Common myeloid progenitor, CD34-positive (primary cell): ENCODE results near the gene MGAT4C.
A peak's percentile ranks its signal among the peaks of the same experiment; 100 is the strongest.

ENCODE experiments used
- CTCF ChIA-PET: fragments of 350-600 bp; sonication (Branson Sonifier 250); formaldehyde crosslinking; loops from one replicate; lab custom pipeline; 2021; ENCODE audit warnings: antibody characterized with exemption; lab: Charles Lee
- POLR2A ChIA-PET: fragments of 350-600 bp; sonication (Branson Sonifier 250); formaldehyde crosslinking; loops from one replicate; lab custom pipeline; 2021; ENCODE audit warnings: antibody characterized with exemption; lab: Charles Lee
- DNase-seq, 3 donors: peaks; one replicate each; pipeline versions ENCODE4 v3.0.0 to v3.0.0-alpha.2; 2013
- H3K27ac ChIP-seq, 2 experiments: 1 replicate in 1 of 2; 2 replicates in 1 of 2; pipeline ENCODE4 v1.7.0; 2013; ENCODE audit warnings: inconsistent platforms in 2 of 2, low read length in 2 of 2, mild to moderate bottlenecking in 2 of 2, low read depth in 1 of 2, moderate library complexity in 1 of 2; ENCODE audit not compliant: severe bottlenecking in 2 of 2, insufficient read depth in 1 of 2, poor library complexity in 1 of 2
- H3K27me3 ChIP-seq, 5 experiments: replicated peaks in 2 of 5; 1 replicate in 3 of 5; 2 replicates in 2 of 5; pipeline versions ENCODE4 v1.6.1 to v1.7.0; 2013; ENCODE audit warnings: low read length in 4 of 5, mild to moderate bottlenecking in 2 of 5, moderate library complexity in 2 of 5, inconsistent platforms in 1 of 5; ENCODE audit not compliant: insufficient read depth in 5 of 5, control insufficient read depth in 4 of 5
- H3K36me3 ChIP-seq, 4 experiments: 1 replicate in 2 of 4; 2 replicates in 2 of 4; pipeline versions ENCODE4 v1.6.1 to v1.7.0; 2013; ENCODE audit warnings: low read length in 3 of 4, control low read depth in 1 of 4, mild to moderate bottlenecking in 1 of 4; ENCODE audit not compliant: control insufficient read depth in 4 of 4, insufficient read depth in 4 of 4
- H3K4me1 ChIP-seq, 4 experiments: 1 replicate in 3 of 4; 2 replicates in 1 of 4; pipeline versions ENCODE4 v1.6.1 to v1.7.1; 2013; ENCODE audit warnings: low read length in 3 of 4, mild to moderate bottlenecking in 3 of 4, control low read depth in 1 of 4, inconsistent platforms in 1 of 4, moderate library complexity in 1 of 4; ENCODE audit not compliant: control insufficient read depth in 4 of 4, insufficient read depth in 4 of 4; ENCODE audit errors: control extremely low read depth in 1 of 4
- H3K4me3 ChIP-seq, 7 experiments: 1 replicate in 4 of 7; 2 replicates in 3 of 7; pipeline versions ENCODE4 v1.5.1 to v1.7.0; 2013; ENCODE audit warnings: mild to moderate bottlenecking in 7 of 7, low read length in 6 of 7, moderate library complexity in 6 of 7, inconsistent platforms in 2 of 7, low read depth in 2 of 7, control low read depth in 1 of 7; ENCODE audit not compliant: insufficient read depth in 4 of 7, control insufficient read depth in 1 of 7; ENCODE audit errors: extremely low read depth in 1 of 7
- H3K9me3 ChIP-seq, 5 experiments: 1 replicate in 4 of 5; 2 replicates in 1 of 5; pipeline versions ENCODE4 v1.6.1 to v1.7.1; 2013; ENCODE audit warnings: low read length in 4 of 5, mild to moderate bottlenecking in 2 of 5, inconsistent platforms in 1 of 5, low read depth in 1 of 5, moderate library complexity in 1 of 5; ENCODE audit not compliant: control insufficient read depth in 4 of 5, insufficient read depth in 2 of 5; ENCODE audit errors: control extremely low read depth in 1 of 5
- WGBS: methylation state at CpG from one replicate; pipeline ENCODE4 v1.1.5; 2013; ENCODE audit not compliant: insufficient coverage; 5-methylcytosine and 5-hydroxymethylcytosine counted together

MGAT4C gene

GRCh38 chr12:85949253-85949652, 306.9 kb downstream of the MGAT4C start:
- no peak overlapping the region for H3K27ac ChIP-seq
- no peak for DNase-seq
- ChIA-PET CTCF (interaction anchor here (0.9 to 1.9 kb wide), 5 partner anchors 8 to 484 kb away, joined by 3 to 6 read pairs (median 5); no protein-coding TSS in a partner anchor), POLR2A (no interaction called here)
- no peaks in the 10 kb centered on the region for H3K36me3 ChIP-seq
- no peaks in the 10 kb centered on the region for H3K27me3 ChIP-seq
- no peaks in the 10 kb centered on the region for H3K9me3 ChIP-seq
- WGBS: 67% methylated on average over 1 of the region's 1 CpG
- no peaks in the 10 kb centered on the region for H3K4me1 ChIP-seq
- H3K4me3 ChIP-seq: no peak overlapping the region

DNA sequence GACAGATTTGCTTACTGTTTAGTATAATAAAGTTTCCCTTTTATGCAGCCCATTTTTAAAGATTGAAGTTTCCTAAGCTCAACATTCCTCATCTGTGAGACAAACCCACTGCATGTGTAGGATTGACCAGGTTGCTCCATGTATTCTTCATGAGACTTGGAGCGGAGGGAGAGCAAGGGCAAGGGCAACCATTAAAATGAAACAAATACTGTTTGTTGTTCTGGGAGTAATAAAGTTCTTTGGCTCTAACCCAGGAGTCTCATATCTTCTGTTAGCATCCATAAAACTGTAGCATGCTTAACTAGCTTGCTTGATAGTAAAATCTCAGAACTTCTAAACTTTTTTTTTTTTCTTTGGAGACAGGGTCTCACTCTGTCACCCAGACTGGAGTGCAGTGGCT, 307.9 kb downstream of the MGAT4C start:
- H3K4me3 ChIP-seq: no peak overlapping the region
- no peaks in the 10 kb centered on the region for H3K9me3 ChIP-seq
- H3K27me3 ChIP-seq: no peaks in the 10 kb centered on the region
- no peak overlapping the region for H3K27ac ChIP-seq
- H3K4me1 ChIP-seq: no peaks in the 10 kb centered on the region
- DNase-seq: no peak
- 100% methylated on average over 1 of the region's 1 CpG for WGBS
- POLR2A ChIA-PET: no interaction called here
- CTCF ChIA-PET: interaction anchor here (1.0 to 1.5 kb wide), 3 partner anchors 21 to 480 kb away, joined by 3 to 5 read pairs (median 3); no protein-coding TSS in a partner anchor
- H3K36me3 ChIP-seq: no peaks in the 10 kb centered on the region

- H3K4me1 ChIP-seq: no peaks in the 10 kb centered on the region
- no peak for DNase-seq
- CTCF ChIA-PET: interaction anchor here (0.8 to 1.2 kb wide), 3 partner anchors 23 to 522 kb away, joined by 3 read pairs; no protein-coding TSS in a partner anchor
- no peaks in the 10 kb centered on the region for H3K27me3 ChIP-seq
- no peaks in the 10 kb centered on the region for H3K36me3 ChIP-seq
- H3K4me3 ChIP-seq: no peak overlapping the region
- 93% methylated on average over 12 of the region's 12 CpGs for WGBS
- POLR2A ChIA-PET: no interaction called here
- H3K27ac ChIP-seq: no peak overlapping the region
- H3K9me3 ChIP-seq: no peaks in the 10 kb centered on the region
Measured at GRCh38 chr12:85947286-85947685, 308.9 kb downstream of the MGAT4C start.

- H3K4me1 ChIP-seq: no peaks in the 10 kb centered on the region
- ChIA-PET CTCF (interaction anchor here (0.6 to 1.3 kb wide), 2 partner anchors 26 to 665 kb away, joined by 3 read pairs; no protein-coding TSS in a partner anchor), POLR2A (no interaction called here)
- no peaks in the 10 kb centered on the region for H3K27me3 ChIP-seq
- DNase-seq: no peak
- 97% methylated on average over 5 of the region's 5 CpGs for WGBS
- no peak overlapping the region for H3K27ac ChIP-seq
- H3K9me3 ChIP-seq: no peaks in the 10 kb centered on the region
- H3K36me3 ChIP-seq: no peaks in the 10 kb centered on the region
- no peak overlapping the region for H3K4me3 ChIP-seq
Measured at GRCh38 chr12:85946375-85946774, 309.8 kb downstream of the MGAT4C start.

DNA sequence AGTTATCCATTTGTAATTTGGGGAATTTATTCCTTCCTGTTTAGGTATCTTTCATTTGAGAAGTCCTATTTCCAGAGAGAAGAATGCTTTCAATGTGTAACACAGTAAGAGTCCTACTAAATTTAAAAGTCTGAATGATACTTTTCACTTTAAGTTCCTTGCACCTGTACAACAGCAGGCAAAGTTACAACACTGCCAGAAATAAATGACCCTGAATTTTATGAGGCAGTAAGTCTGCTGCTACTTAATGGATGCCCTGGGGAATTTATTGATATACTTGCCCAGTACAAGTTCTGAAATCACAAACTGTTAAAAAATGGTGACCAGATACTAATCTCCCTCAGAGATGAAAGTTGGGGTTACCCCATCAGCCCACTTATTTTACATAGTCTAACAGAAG, 329.0 kb downstream of the MGAT4C start:
- Histone ChIP-seq H3K9me3 (peaks cover 0 to 1% (median 0%) of the 10 kb centered on the region in 5 experiments), H3K36me3 (no peaks in the 10 kb centered on the region), H3K4me1 (no peaks in the 10 kb centered on the region), H3K4me3 (no peak overlapping the region), H3K27ac (no peak overlapping the region), H3K27me3 (peaks cover 0 to 1% (median 0%) of the 10 kb centered on the region in 5 experiments)
- CTCF ChIA-PET: interaction anchor here (1.3 to 1.6 kb wide), 2 partner anchors 22 to 503 kb away, joined by 5 read pairs; no protein-coding TSS in a partner anchor
- POLR2A ChIA-PET: no interaction called here
- no peak for DNase-seq

DNA sequence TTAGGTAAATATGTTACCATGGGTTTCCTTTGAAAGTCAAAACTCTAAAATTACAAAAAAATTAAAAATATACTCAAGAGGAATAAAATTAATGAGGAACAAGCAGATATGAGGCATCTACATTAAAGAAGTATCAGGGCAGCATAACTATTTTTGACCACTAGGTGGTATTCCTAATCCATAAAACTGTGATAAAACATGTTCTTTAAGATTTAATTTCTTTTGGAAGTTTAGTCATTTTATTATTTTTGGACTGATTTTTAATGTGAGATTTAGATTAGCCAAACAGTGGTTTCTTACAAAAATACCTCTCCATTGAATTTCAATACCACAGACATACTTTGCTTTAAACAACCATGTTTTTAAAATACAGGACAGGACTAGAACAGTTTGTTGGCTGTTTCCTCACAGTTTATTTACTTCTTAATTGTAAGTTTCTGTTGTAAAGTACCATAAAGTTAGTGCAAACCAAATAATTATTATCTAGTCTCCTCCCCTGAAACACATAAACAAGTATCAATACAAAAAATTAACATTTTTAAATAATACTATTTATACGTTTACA, 332.3 kb downstream of the MGAT4C start:
- peaks cover 0 to 1% (median 0%) of the 10 kb centered on the region in 5 experiments for H3K9me3 ChIP-seq
- H3K27me3 ChIP-seq: peaks cover 0 to 1% (median 0%) of the 10 kb centered on the region in 5 experiments
- no peak overlapping the region for H3K27ac ChIP-seq
- ChIA-PET CTCF (interaction anchor here (0.9 to 1.6 kb wide), 7 partner anchors 9 to 499 kb away, joined by 3 to 6 read pairs (median 3); no protein-coding TSS in a partner anchor), POLR2A (no interaction called here)
- H3K4me3 ChIP-seq: no peak overlapping the region
- peak; percentile 14 to 40 (median 17) for DNase-seq
- no peaks in the 10 kb centered on the region for H3K4me1 ChIP-seq
- no CpG with 5 or more reads among the region's 1 CpG for WGBS
- no peaks in the 10 kb centered on the region for H3K36me3 ChIP-seq

DNA sequence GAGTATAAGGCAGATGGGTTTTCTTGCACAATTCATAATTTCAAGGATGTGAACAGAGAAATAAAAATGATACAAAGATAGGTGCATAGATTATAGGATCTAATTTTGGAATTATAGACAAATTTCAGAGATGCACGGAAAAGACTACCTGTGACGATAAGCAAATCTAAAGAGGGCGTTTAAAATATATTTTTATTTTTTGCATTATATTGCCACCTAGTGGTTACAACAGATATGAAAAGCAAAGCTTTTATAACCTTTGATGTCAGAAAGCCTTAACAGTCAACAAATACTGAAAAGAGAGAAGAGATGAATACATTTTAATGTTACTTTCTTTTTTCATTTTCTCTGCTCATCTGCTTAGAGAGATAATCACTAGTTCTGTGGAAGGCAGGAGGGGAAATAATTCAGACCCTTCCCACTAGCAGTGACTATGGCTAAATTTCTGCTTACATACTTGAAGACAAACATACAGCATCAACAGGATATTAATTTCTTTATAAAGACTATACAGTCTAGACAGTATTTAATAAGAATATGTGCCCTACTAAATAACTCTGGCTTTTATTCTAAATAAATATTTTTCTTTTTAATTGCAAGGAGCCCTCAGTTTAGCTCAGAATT, 335.8 kb downstream of the MGAT4C start:
- CTCF ChIA-PET: interaction anchor here (0.9 to 3.3 kb wide), 12 partner anchors 9 to 1046 kb away, joined by 3 to 19 read pairs (median 5); no protein-coding TSS in a partner anchor
- no CpG with 5 or more reads among the region's 3 CpGs for WGBS
- H3K36me3 ChIP-seq: no peaks in the 10 kb centered on the region
- no peaks in the 10 kb centered on the region for H3K9me3 ChIP-seq
- peak; percentile 32 to 55 (median 43) for DNase-seq
- no peaks in the 10 kb centered on the region for H3K27me3 ChIP-seq
- H3K4me1 ChIP-seq: no peaks in the 10 kb centered on the region
- no peak overlapping the region for H3K4me3 ChIP-seq
- POLR2A ChIA-PET: interaction anchor here (0.7 kb wide), 1 partner anchor 452 kb away, joined by 3 read pairs; no protein-coding TSS in a partner anchor
- H3K27ac ChIP-seq: no peak overlapping the region
